ENCODE measurements around the gene CA10. TPM values are rescaled to one million over a fixed set of nuclear protein-coding genes. Genes with fewer than 3 reads are reported as not detected.

The CA10 gene
- total and polyA plus RNA-seq, 2 experiments from 2014 or later = 0.33 TPM; not detected in 1

DNA sequence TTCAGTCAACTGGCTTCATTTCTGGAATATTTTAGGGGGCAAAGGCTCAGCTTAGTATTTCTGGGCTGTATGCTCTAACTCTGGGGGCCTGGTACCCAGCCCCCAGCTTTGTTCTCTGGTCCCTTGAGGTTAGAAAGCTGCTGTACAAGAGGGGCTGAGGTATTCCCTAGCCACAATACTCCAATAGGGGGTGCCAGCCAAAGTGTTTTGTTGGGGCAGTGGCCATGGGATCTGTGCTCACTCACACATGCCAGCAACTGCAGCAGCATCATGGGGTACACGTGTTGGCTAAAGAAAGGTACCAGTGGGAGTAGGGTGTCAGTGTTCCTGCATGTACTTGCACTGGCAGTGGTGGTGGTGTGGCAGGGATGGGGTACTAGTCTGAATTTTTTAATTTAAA, 257.3 kb downstream of the CA10 start:
- H3K27ac ChIP-seq = no peak overlapping the region
- H3K27me3 ChIP-seq = no peaks in the 10 kb centered on the region
- no peaks in the 10 kb centered on the region for H3K4me1 ChIP-seq (ENCODE audit: insufficient read depth)
- 76% methylated on average over 1 of the region's 1 CpG for WGBS (ENCODE audit: low lambda C conversion rate, missing lambda C conversion rate)
- H3K4me3 ChIP-seq = no peak overlapping the region
- no peaks in the 10 kb centered on the region for H3K36me3 ChIP-seq (replicated peaks; ENCODE audit: insufficient read depth, low read depth)
- H3K4me2 ChIP-seq = no peak overlapping the region
- H2AFZ ChIP-seq = no peak overlapping the region
- no peaks in the 10 kb centered on the region for H3K9me3 ChIP-seq (ENCODE audit: low read depth)
- H3K79me2 ChIP-seq = no peaks in the 10 kb centered on the region
- H4K20me1 ChIP-seq (ENCODE audit: insufficient read depth, poor library complexity, severe bottlenecking) = no peaks in the 10 kb centered on the region
- no peaks in the 10 kb centered on the region for H3K9me2 ChIP-seq (replicated peaks; ENCODE audit: insufficient read depth)
- no peak for TF ChIP-seq EZH2phosphoT487 (IDR thresholded peaks at IDR 0.05; ENCODE audit: low read depth, severe bottlenecking, unreplicated experiment)
- no peak for TF ChIP-seq EZH2 (IDR thresholded peaks at IDR 0.05; ENCODE audit: borderline replicate concordance)
- TF ChIP-seq, protein P1, sequence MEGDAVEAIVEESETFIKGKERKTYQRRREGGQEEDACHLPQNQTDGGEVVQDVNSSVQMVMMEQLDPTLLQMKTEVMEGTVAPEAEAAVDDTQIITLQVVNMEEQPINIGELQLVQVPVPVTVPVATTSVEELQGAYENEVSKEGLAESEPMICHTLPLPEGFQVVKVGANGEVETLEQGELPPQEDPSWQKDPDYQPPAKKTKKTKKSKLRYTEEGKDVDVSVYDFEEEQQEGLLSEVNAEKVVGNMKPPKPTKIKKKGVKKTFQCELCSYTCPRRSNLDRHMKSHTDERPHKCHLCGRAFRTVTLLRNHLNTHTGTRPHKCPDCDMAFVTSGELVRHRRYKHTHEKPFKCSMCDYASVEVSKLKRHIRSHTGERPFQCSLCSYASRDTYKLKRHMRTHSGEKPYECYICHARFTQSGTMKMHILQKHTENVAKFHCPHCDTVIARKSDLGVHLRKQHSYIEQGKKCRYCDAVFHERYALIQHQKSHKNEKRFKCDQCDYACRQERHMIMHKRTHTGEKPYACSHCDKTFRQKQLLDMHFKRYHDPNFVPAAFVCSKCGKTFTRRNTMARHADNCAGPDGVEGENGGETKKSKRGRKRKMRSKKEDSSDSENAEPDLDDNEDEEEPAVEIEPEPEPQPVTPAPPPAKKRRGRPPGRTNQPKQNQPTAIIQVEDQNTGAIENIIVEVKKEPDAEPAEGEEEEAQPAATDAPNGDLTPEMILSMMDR (IDR thresholded peaks at IDR 0.05; ENCODE audit: poor library complexity) = no peak
- no peak for DNase-seq (ENCODE audit: low spot score)

DNA sequence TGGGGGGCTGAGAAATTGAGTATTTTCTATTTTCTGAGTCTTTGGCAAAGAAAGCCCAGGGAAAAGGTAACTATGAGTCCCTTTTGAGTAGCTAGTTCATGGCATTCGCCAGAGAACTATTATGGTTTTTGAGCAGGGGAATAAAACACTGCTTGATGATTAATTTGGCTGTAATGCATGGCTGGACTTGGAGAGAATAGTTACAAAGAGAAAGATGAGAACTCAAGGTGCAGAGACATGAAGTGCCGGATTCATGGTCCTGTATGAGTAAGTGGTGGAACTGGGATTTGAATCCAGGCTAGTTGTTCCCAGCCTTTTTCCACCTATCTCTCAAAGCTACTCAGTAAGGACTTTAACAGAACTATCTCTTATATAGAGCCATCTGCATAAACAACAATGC, 266.6 kb downstream of the CA10 start:
- Histone ChIP-seq H3K9me3 (ENCODE audit: low read depth) (no peaks in the 10 kb centered on the region), H3K27me3 (no peaks in the 10 kb centered on the region), H2AFZ (no peak overlapping the region), H3K4me2 (no peak overlapping the region), H3K79me2 (no peaks in the 10 kb centered on the region), H3K27ac (no peak overlapping the region), H3K9me2 (replicated peaks; ENCODE audit: insufficient read depth) (no peaks in the 10 kb centered on the region), H3K4me3 (no peak overlapping the region), H4K20me1 (ENCODE audit: insufficient read depth, poor library complexity, severe bottlenecking) (no peaks in the 10 kb centered on the region), H3K36me3 (replicated peaks; ENCODE audit: insufficient read depth, low read depth) (no peaks in the 10 kb centered on the region), H3K4me1 (ENCODE audit: insufficient read depth) (no peaks in the 10 kb centered on the region)
- 91% methylated on average over 2 of the region's 2 CpGs for WGBS (ENCODE audit: low lambda C conversion rate, missing lambda C conversion rate)
- TF ChIP-seq EZH2phosphoT487 (IDR thresholded peaks at IDR 0.05; ENCODE audit: low read depth, severe bottlenecking, unreplicated experiment) (no peak), EZH2 (IDR thresholded peaks at IDR 0.05; ENCODE audit: borderline replicate concordance) (no peak)
- TF ChIP-seq, protein P1 (IDR thresholded peaks at IDR 0.05; ENCODE audit: poor library complexity) = no peak
- DNase-seq (ENCODE audit: low spot score) = no peak

DNA sequence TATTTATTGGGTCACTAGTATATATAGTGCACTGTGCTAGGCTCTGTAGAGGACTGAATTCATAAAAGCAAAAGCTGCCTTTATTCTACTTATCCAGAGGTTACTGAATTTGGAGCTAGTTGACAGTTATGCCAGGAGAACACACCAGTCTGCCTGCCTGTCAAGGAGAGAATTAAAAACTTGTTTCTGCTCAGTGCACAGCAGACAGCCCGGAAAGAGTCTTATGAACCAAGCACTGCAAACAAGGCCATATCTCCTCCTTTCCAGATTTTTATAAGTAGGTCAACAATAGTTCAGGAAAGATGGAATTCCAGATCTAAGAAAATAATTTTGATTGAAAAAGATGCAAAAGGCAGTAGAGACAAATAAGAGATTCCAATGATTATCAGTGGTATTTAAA, 267.8 kb downstream of the CA10 start:
- WGBS (ENCODE audit: low lambda C conversion rate, missing lambda C conversion rate) = 92% methylated on average over 1 of the region's 1 CpG
- no peak overlapping the region for H3K4me2 ChIP-seq
- no peak overlapping the region for H3K4me3 ChIP-seq
- TF ChIP-seq, protein P1 (IDR thresholded peaks at IDR 0.05; ENCODE audit: poor library complexity) = no peak
- no peak for TF ChIP-seq EZH2 (IDR thresholded peaks at IDR 0.05; ENCODE audit: borderline replicate concordance)
- TF ChIP-seq EZH2phosphoT487 (IDR thresholded peaks at IDR 0.05; ENCODE audit: low read depth, severe bottlenecking, unreplicated experiment) = no peak
- no peak overlapping the region for H3K27ac ChIP-seq
- no peak overlapping the region for H2AFZ ChIP-seq
- DNase-seq (ENCODE audit: low spot score) = no peak
- no peaks in the 10 kb centered on the region for H3K4me1 ChIP-seq (ENCODE audit: insufficient read depth)
- no peaks in the 10 kb centered on the region for H3K27me3 ChIP-seq
- no peaks in the 10 kb centered on the region for H3K9me3 ChIP-seq (ENCODE audit: low read depth)
- H3K9me2 ChIP-seq (replicated peaks; ENCODE audit: insufficient read depth) = no peaks in the 10 kb centered on the region
- no peaks in the 10 kb centered on the region for H4K20me1 ChIP-seq (ENCODE audit: insufficient read depth, poor library complexity, severe bottlenecking)
- H3K36me3 ChIP-seq (replicated peaks; ENCODE audit: insufficient read depth, low read depth) = no peaks in the 10 kb centered on the region
- no peaks in the 10 kb centered on the region for H3K79me2 ChIP-seq

DNA sequence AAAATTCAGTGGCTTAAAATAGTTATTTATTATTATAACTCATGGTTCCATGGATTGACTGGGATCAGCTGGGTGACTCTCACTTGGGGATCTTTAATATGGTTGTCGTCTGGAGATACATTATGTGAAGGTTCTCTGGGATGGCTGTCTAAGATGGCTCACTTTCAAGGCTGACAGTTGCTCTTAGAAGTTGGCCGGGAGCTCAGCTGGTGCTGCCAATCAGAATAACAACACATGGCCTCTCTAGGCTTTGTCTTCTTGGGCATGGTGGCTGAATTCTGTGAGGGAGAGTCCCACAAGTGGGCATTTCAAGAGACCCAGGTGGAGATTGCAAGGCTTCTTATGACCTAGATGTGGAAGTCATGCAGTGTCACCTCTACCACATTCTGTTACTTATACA, 269.7 kb downstream of the CA10 start:
- H3K27ac ChIP-seq = no peak overlapping the region
- DNase-seq (ENCODE audit: low spot score) = no peak
- H3K36me3 ChIP-seq (replicated peaks; ENCODE audit: insufficient read depth, low read depth) = no peaks in the 10 kb centered on the region
- no peaks in the 10 kb centered on the region for H3K9me2 ChIP-seq (replicated peaks; ENCODE audit: insufficient read depth)
- WGBS (ENCODE audit: low lambda C conversion rate, missing lambda C conversion rate) = 89% methylated on average over 2 of the region's 2 CpGs
- TF ChIP-seq EZH2phosphoT487 (IDR thresholded peaks at IDR 0.05; ENCODE audit: low read depth, severe bottlenecking, unreplicated experiment) (no peak), EZH2 (IDR thresholded peaks at IDR 0.05; ENCODE audit: borderline replicate concordance) (no peak)
- TF ChIP-seq, protein P1 (IDR thresholded peaks at IDR 0.05; ENCODE audit: poor library complexity) = no peak
- no peak overlapping the region for H3K4me3 ChIP-seq
- H3K9me3 ChIP-seq (ENCODE audit: low read depth) = no peaks in the 10 kb centered on the region
- H4K20me1 ChIP-seq (ENCODE audit: insufficient read depth, poor library complexity, severe bottlenecking) = no peaks in the 10 kb centered on the region
- H2AFZ ChIP-seq = no peak overlapping the region
- H3K4me2 ChIP-seq = no peak overlapping the region
- H3K27me3 ChIP-seq = no peaks in the 10 kb centered on the region
- no peaks in the 10 kb centered on the region for H3K4me1 ChIP-seq (ENCODE audit: insufficient read depth)
- H3K79me2 ChIP-seq = no peaks in the 10 kb centered on the region
